Adrenal gland (tissue), 5 donors: ENCODE results near the gene LIPI.

Source experiments
- POLR2A ChIP-seq, 2 donors: fragments of 450-650 bp; IDR thresholded peaks; one replicate each; pipeline ENCODE4 v1.6.1; 2017; ENCODE audit warnings: antibody characterized with exemption in 2 of 2, mild to moderate bottlenecking in 2 of 2, moderate library complexity in 1 of 2
- TF ChIP-seq, protein P1 (sequence below), 6 experiments: fragments of 450-650 bp in 4 of 6; fragments of 200-600 bp in 2 of 6; sonication (generic) in 1 of 6; IDR thresholded peaks; 1 replicate in 5 of 6; 2 replicates in 1 of 6; pipeline versions ENCODE4 v1.5.1 to v1.8.0; 2016 to 2021; ENCODE audit warnings: antibody characterized with exemption in 6 of 6, mild to moderate bottlenecking in 2 of 6, moderate library complexity in 1 of 6
- donor health status: DM: no; HTN: no; CAD: no.

DNA sequence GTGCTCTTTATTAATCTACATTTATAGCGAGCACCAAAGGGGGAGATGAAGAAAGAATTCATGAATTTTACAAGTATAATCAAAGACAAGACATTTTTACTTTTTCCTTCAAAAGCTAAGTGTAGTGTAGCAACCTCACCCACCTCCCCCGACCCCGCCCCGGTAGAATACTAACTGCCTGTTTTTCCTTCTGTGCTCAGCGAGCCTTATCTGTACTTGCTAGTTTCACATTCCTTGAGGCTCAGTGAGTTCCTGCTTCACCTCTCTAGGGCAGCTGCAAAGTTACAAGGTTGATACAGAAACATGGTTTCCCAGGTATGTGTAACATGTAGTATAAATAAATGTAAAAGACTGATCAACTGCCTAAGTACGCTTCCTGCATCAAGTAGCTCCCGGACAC is 86.5 kb downstream of the LIPI start:
- TF ChIP-seq, protein P1, sequence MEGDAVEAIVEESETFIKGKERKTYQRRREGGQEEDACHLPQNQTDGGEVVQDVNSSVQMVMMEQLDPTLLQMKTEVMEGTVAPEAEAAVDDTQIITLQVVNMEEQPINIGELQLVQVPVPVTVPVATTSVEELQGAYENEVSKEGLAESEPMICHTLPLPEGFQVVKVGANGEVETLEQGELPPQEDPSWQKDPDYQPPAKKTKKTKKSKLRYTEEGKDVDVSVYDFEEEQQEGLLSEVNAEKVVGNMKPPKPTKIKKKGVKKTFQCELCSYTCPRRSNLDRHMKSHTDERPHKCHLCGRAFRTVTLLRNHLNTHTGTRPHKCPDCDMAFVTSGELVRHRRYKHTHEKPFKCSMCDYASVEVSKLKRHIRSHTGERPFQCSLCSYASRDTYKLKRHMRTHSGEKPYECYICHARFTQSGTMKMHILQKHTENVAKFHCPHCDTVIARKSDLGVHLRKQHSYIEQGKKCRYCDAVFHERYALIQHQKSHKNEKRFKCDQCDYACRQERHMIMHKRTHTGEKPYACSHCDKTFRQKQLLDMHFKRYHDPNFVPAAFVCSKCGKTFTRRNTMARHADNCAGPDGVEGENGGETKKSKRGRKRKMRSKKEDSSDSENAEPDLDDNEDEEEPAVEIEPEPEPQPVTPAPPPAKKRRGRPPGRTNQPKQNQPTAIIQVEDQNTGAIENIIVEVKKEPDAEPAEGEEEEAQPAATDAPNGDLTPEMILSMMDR (IDR thresholded peaks at IDR 0.05), result no peak
- no peak for TF ChIP-seq POLR2A (IDR thresholded peaks at IDR 0.05)
